DOHH2 (cell line): ENCODE results near the gene PRMT1.

Source experiments
- CTCF ChIP-seq: fragments of 200-600 bp; sonication (generic); IDR thresholded peaks from one replicate; pipeline ENCODE4 v1.5.1; 2014; ENCODE audit warnings: antibody characterized with exemption, mild to moderate bottlenecking, low read depth, low read length; ENCODE audit not compliant: poor library complexity, severe bottlenecking
- EZH2phosphoT487 ChIP-seq: fragments of 200-600 bp; sonication (generic); IDR thresholded peaks from 2 replicates; pipeline ENCODE4 v1.6.1; 2017; ENCODE audit warnings: borderline replicate concordance, mild to moderate bottlenecking, antibody characterized with exemption, low read length, moderate library complexity, mixed read lengths

GRCh38 chr19:49676784-49677230 is 264 bp upstream of the PRMT1 start:
- TF ChIP-seq CTCF: no peak
- no peak for TF ChIP-seq EZH2phosphoT487
